Measurements from ENCODE around the gene CDK12.

CDK12 gene

GRCh38 chr17:39549747-39550573, 88.7 kb downstream of the CDK12 start:
- DNase-seq, result no peak

GRCh38 chr17:39551879-39552278, 90.6 kb downstream of the CDK12 start:
- no peak for DNase-seq

GRCh38 chr17:39553341-39553945, 92.2 kb downstream of the CDK12 start:
- no peak for DNase-seq

DNA sequence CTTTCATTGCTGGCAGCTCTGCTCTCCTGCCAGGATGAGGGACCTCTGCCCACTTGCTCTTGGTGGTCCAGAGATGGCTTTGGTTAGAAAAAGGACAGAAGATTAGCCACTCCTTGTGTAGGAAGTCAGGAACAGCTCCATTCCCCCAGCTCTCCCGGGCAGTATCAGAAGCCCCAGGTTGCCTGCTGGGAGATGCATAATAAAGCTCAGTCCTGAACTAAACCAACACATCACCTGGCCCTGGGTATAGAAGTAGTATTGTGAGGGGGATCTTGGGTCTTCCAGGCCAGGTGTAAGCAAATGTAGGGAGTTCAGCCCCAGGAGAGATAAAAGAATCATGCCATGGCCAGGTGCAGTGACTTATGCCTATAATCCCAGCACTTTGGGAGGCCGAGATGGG, 94.1 kb downstream of the CDK12 start:
- no peak for DNase-seq

- no peak for DNase-seq
These were observed 95.1 kb downstream of the CDK12 start for GRCh38 chr17:39556423-39556822.

DNA sequence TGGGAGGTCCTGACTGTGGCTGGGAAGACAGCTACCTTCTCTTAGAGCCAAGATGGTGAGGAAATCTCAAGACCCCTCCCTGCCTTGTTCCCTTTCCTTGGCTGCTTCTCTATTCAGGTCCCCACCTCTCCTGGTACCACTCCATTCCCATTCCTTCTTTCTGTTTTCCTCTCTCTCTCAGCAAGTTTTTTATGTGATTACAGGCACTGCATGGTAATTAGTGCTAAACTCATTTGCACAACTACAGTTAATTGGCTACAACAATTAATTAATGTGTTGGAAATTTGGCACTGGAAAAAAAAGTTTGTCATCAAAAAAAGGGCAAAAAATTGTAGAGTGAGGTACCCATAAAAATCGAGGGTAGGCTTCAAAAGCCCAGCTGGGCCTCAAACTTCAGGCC, 101.1 kb downstream of the CDK12 start:
- no peak for DNase-seq

DNA sequence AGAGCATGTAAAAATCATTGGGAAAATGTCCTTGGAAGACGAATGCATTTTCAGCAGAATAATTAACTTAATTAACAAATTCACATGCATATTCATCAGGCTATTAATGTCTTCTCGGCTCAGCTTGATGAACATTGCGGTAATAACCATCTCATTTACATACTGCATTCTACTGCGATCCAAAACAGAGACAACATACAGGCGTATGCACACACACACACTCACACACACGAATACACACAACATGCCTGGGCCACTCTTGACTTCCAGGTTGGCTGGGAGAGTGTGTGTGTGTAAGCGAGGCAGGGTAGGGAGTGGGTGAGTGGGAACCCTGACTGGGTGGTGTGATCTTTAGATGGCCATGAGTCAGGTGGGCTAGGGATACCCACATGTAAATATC, 101.7 kb downstream of the CDK12 start:
- DNase-seq, result no peak

DNA sequence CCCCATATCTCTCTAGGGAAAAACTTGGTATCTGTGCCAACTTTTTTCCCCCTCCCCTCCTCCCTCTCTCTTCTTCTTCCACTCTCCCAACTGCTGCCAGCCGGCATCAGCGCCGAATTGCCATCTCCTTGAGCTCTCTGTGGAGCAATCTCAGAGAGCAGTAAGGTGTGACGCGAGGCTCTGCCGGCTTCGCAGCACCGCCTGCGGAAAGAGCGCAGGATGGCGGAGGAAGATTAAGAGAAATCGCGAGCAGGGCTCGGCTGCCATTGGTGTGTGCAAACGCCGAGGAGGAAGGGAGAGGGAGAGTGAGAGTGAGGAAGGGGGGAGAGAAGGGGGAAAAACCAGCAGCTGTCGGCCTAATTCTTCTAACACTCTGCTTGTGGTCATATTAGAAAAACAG, 102.2 kb downstream of the CDK12 start:
- DNase-seq, result no peak

DNA sequence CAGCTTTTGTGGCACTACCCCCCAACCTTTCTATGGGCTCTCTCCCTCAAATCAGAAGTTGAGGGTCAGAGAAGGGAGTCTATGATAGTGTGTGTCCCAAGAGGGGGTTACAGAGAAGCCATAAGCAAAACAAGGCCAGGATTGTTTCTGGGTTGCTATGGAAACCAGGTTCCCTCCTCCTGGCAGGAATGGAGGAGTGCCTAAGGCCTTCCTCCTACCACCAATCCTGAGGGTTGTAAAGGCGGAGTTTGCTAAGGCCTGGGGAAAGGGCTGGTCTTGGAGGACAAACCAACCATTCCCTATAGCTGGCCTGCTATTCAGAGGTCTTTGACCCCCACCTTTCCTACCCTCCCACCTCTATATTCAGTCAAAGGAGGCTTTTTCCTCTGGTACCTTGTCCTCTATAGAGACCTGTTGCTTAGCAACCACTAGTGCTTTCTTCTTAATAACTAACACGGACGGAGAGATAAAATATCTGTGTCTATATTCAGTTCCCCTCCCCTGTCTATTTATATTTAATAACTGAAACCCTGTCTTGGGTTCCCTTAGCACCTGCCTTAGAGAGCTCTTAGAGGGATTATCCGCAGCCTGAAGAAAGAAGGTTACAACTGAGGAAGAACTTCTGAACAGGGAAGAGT, 103.0 kb downstream of the CDK12 start:
- DNase-seq, result no peak

DNA sequence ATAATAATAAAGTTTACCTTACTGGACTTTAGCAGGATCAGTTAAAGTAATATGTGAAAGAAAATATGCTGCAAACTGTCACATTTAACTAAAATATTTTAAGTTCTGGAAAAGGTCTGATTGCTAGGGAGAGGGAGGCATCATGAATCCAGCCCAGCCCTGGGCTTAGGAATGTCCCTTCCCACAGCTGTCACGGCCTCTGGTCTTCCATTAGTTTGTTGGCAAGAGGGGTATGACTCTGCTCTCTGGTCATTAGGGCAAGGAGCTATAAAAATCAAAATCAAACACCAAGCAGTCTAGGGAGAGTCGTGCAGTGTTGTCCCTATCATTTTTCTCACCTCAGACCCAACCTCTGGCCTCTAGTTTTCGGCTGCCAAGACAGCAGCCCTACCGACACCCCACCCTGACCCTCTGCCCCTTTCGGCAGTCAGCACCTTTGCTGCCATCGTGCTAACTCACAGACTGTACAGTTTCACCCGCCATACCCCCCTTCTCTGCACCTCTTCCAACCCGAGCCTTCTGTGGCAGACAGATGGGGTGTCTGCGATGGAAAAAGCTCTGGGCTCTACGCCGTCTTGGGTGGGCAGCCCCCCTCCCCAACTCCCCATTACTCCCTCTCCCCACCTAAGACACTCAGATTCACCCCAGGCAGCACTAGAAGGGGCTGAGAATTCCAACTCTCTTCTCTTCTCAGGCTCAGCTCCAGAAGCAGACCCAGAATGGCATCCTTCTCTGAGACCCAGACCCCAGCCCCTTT, 105.0 kb downstream of the CDK12 start:
- DNase-seq, result no peak

DNA sequence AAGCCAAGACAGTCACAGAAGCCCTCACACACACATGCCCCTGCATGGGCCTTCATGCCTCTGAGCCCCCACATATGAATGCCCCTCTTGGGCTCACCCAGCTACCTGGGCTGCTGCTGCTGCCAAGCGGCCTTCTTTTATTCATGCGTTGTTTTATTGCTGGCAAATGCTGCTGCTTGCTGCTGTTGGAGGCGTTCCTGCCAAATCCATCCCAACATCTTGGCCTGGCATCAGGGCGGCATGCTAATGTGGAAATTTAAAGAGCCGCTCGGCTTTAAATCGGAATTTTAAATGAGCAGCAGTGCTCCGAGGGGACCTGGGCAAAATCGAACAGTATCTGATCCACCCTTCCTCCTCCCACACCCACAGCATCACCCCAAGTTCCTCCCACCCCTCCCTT, 107.4 kb downstream of the CDK12 start:
- DNase-seq, result no peak

- DNase-seq, result no peak
These were observed 107.8 kb downstream of the CDK12 start for GRCh38 chr17:39569126-39569525.

DNA sequence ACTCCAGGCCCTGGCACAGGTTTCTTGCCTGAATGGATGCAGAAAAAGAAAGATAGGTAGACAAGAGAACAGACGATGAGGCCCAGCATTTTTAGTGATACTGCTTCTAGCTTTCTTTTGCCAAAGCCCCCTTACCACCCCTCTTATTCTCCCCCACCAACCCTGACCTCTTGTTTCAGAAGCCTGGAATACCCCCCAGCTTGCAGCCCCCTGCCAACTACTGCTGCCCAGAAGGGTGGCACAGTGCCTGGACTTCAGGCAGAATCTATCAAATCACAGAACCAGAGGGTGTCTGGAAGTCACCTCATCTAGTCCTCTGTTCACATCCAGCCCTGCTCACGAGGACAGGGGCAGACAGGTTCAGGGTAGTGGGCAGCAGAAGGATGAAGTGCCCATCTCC, 110.8 kb downstream of the CDK12 start:
- DNase-seq, result no peak

DNA sequence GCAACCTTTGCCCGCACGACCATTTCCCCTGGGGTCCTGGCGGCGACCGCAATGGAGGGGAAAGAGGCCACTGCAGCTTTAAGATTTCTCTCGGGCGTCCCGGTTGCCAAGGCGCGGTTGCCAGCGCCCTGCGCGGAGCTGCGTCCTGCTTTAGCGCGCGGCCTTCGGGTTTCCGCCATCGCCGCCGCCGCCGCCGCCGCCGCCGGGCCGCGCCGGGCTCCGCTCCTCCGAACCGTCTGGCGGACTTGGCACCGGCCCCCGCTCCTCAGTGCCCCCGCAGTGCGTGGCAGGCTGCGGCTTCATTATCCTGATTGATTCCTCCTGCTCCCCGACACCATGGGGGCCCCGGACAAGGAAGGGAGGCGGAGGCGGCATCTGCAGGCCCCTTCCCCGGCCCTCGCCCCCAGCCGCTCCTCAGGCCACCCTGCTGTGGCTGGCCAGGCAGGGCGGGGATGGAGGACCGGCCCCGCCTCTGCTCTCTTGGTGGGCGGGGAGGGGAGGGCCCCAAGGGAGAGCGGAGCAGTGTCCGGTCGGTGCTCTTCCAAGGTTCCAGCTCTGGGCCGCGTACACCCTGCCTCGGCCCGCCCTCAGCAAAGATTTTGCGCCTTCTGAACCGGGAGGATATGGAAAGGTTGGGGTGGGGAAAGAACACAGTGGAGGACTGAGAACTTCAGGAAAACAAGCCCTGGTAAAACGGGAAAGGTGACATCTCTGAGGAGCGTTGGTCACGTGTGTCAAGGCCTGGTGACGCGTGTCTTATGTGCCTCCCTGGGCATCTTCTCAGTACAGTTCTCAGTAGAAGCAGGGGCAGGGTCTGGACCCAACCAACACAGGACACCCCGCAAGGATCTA, 112.4 kb downstream of the CDK12 start:
- DNase-seq, result no peak

DNA sequence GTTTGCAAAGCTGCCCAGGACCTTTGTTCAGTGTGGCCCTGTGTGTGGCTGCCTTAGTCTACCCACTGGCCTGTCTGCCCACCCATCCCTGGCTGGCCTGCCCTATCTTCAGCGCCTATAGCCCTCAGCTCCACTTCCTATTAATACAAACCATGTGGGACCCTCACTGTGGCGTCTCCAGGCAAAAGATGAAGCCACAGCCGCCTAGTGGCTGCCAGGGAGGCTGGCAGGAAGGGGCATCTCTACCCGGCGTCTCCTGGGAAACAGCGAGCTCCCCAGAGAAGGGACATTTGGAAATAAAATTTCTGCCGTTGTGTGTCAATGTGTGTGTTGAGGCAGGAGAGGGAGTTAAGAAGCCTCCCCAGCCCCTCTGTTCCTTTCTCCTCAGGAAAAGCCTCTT, 114.9 kb downstream of the CDK12 start:
- DNase-seq, result no peak

GRCh38 chr17:39578272-39578671, 117.0 kb downstream of the CDK12 start:
- no peak for DNase-seq

GRCh38 chr17:39579318-39580081, 118.2 kb downstream of the CDK12 start:
- no peak for DNase-seq

GRCh38 chr17:39580082-39580468, 118.8 kb downstream of the CDK12 start:
- no peak for DNase-seq

DNA sequence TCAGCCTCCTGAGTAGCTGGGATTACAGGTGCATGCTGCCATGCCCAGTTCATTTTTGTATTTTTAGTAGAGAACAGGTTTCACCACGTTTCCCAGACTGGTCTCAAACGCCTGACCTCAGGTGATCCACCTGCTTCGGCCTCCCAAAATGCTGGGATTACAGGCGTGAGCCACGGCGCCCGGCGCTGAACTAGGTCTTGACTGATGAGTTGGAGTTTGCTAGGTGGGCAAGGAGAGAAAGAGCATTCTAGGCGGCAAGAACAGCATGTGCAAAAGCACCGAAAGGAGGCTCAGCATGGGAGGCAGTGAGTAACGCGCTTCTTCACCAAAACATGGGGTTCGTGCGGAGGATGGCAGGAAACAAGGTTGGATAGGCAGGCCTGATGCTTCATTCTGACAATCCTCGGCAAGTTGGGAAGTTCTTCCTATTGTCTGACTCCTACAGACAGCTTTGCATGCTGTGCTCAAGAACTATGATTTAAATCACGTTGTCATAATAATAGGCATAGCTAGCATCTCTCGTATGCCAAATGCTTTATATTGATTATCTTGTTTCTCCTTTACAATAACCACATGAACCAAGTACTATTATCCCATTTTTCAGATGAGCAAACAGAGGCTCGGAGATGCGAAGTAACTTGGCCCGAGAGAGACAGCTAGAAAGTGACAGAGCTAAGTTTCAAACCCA, 119.9 kb downstream of the CDK12 start:
- no peak for DNase-seq

DNA sequence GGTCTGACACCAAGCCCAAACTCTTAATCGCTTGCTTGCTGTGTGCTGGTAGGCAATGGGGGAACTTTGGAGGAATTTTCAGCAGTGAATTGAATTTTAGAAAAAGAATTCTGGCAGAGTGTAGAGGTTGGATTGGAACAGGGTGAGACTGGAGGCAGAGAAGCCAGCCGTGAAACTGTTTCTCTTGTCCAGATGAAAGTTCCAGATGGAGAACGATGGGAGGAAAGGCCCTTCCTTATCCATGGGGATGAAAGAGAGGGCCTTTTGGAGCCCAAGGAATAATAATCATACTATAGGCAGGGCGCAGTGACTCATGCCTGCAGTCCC, 120.4 kb downstream of the CDK12 start:
- DNase-seq, result no peak

DNA sequence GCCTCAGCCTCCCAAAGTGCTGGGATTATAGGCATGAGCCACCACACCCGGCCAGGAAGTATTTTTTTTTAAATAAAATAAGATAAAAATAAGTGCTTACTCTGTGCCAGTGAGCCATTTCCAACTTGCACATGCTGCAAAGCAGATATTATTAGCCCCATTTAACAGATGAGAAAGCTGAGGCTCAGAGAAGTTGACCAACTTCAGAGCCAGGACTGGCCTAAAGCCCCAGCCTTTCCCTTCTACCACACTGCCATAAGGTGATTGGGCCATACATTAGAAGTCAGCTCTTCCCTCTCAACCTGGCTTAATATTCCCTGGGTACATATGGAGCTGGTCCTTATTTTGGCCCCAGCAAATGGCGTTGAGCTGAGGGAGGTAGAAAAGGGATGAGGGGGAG, 121.4 kb downstream of the CDK12 start:
- DNase-seq, result no peak
